Gastrocnemius medialis (tissue), 4 donors: ENCODE results near the gene BMP8A.
"Not testable (repeated sequence)": the region's sequence is repeated elsewhere in the genome, so short reads cannot be mapped to it uniquely, and the experiment has no call there.

Experiments used
- POLR2A ChIP-seq, 2 donors: fragments of 450-650 bp; IDR thresholded peaks; one replicate each; pipeline ENCODE4 v1.6.1; 2017; ENCODE audit warnings: antibody characterized with exemption in 2 of 2, mild to moderate bottlenecking in 2 of 2, moderate library complexity in 2 of 2
- TF ChIP-seq, protein P1 (sequence below), 5 experiments: fragments of 450-650 bp in 3 of 5; fragments of 200-600 bp in 2 of 5; sonication (generic) in 2 of 5; IDR thresholded peaks in 4 of 5; conservative IDR thresholded peaks in 1 of 5; 1 replicate in 4 of 5; 2 replicates in 1 of 5; pipeline ENCODE4 v1.5.1; 2016 to 2019; ENCODE audit warnings: antibody characterized with exemption in 5 of 5, mild to moderate bottlenecking in 3 of 5, moderate library complexity in 3 of 5

DNA sequence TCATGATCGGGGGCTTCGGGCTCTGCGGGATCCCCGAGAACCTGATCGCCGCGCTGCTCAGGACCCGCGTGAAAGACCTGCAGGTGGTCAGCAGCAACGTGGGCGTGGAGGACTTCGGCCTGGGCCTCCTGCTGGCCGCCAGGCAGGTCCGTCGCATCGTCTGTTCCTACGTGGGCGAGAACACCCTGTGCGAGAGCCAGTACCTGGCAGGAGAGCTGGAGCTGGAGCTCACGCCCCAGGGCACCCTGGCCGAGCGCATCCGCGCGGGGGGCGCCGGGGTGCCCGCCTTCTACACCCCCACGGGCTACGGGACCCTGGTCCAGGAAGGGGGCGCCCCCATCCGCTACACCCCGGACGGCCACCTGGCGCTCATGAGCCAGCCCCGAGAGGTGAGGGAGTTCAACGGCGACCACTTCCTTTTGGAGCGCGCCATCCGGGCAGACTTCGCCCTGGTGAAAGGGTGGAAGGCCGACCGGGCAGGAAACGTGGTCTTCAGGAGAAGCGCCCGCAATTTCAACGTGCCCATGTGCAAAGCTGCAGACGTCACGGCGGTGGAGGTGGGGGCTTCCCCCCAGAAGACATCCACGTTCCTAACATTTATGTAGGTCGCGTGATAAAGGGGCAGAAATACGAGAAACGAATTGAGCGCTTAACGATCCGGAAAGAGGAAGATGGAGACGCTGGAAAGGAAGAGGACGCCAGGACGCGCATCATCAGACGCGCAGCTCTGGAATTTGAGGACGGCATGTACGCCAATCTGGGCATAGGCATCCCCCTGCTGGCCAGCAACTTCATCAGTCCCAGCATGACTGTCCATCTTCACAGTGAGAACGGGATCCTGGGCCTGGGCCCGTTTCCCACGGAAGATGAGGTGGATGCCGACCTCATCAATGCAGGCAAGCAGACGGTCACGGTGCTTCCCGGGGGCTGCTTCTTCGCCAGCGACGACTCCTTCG, 24.0 kb downstream of the BMP8A start:
- TF ChIP-seq, protein P1, sequence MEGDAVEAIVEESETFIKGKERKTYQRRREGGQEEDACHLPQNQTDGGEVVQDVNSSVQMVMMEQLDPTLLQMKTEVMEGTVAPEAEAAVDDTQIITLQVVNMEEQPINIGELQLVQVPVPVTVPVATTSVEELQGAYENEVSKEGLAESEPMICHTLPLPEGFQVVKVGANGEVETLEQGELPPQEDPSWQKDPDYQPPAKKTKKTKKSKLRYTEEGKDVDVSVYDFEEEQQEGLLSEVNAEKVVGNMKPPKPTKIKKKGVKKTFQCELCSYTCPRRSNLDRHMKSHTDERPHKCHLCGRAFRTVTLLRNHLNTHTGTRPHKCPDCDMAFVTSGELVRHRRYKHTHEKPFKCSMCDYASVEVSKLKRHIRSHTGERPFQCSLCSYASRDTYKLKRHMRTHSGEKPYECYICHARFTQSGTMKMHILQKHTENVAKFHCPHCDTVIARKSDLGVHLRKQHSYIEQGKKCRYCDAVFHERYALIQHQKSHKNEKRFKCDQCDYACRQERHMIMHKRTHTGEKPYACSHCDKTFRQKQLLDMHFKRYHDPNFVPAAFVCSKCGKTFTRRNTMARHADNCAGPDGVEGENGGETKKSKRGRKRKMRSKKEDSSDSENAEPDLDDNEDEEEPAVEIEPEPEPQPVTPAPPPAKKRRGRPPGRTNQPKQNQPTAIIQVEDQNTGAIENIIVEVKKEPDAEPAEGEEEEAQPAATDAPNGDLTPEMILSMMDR (IDR thresholded peaks at IDR 0.05 in 4 of 5, conservative IDR thresholded peaks at IDR 0.05 in 1 of 5), result not testable (repeated sequence)
- not testable (repeated sequence) for TF ChIP-seq POLR2A (IDR thresholded peaks at IDR 0.05)
